PC-9 (cell line): Measurements from ENCODE around the gene SMPDL3B. TPM values are rescaled to one million over a fixed set of nuclear protein-coding genes. Genes with fewer than 3 reads are reported as not detected.

Experiments used
- BruUV-seq: library from RNA; stranded (reverse); fragments of 400-500 nt; replicated peaks from 2 replicates; lab custom pipeline; 2021; lab: Mats Ljungman, UMichigan
- CTCF ChIA-PET: fragments of 300-600 bp; sonication (Branson Sonifier 250); formaldehyde crosslinking; loops from one replicate; lab custom pipeline; 2022; ENCODE audit warnings: antibody characterized with exemption; lab: Charles Lee
- POLR2A ChIA-PET: fragments of 300-600 bp; sonication (Branson Sonifier 250); formaldehyde crosslinking; loops from one replicate; lab custom pipeline; 2022; ENCODE audit warnings: antibody characterized with exemption; ENCODE audit not compliant: unreplicated experiment; lab: Charles Lee
- DNase-seq, 2 experiments: peaks; one replicate each; pipeline versions ENCODE4 v3.0.0 to v3.0.0-alpha.2; 2015 to 2022; ENCODE audit warnings: mixed read lengths in 1 of 2
- H2AFZ ChIP-seq: fragments of 200-600 bp; sonication (generic); 2 replicates; pipeline ENCODE4 v1.8.1; 2017; ENCODE audit warnings: antibody characterized with exemption
- H3F3A ChIP-seq: fragments of 200-600 bp; sonication (generic); 2 replicates; pipeline ENCODE4 v1.8.1; 2017; ENCODE audit warnings: antibody characterized with exemption, mild to moderate bottlenecking, low read depth; ENCODE audit not compliant: insufficient read depth
- H3K27ac ChIP-seq: fragments of 200-600 bp; sonication (generic); 2 replicates; pipeline ENCODE4 v1.6.1; 2016; ENCODE audit warnings: mixed run types
- H3K27me3 ChIP-seq: fragments of 200-600 bp; sonication (generic); 2 replicates; pipeline ENCODE4 v1.6.1; 2016; ENCODE audit warnings: low read depth, mixed run types; ENCODE audit not compliant: insufficient read depth
- H3K36me3 ChIP-seq: fragments of 200-600 bp; sonication (generic); 2 replicates; pipeline ENCODE4 v1.6.1; 2016; ENCODE audit warnings: low read depth, mixed run types
- H3K4me1 ChIP-seq: fragments of 200-600 bp; sonication (generic); replicated peaks from 2 replicates; pipeline ENCODE4 v1.6.1; 2016; ENCODE audit warnings: mixed run types; ENCODE audit not compliant: insufficient read depth
- H3K4me2 ChIP-seq: fragments of 200-600 bp; sonication (generic); 2 replicates; pipeline ENCODE4 v1.6.1; 2017; ENCODE audit warnings: mixed run types
- H3K4me3 ChIP-seq: fragments of 200-600 bp; sonication (generic); 2 replicates; pipeline ENCODE4 v1.6.1; 2016; ENCODE audit warnings: mixed run types
- H3K79me2 ChIP-seq: fragments of 200-600 bp; sonication (generic); 2 replicates; pipeline ENCODE4 v1.6.1; 2017; ENCODE audit warnings: low read depth, mixed run types
- H3K9me2 ChIP-seq: fragments of 200-600 bp; sonication (generic); 2 replicates; pipeline ENCODE4 v1.8.1; 2017; ENCODE audit warnings: mild to moderate bottlenecking; ENCODE audit not compliant: insufficient read depth
- H3K9me3 ChIP-seq: fragments of 200-600 bp; sonication (generic); 2 replicates; pipeline ENCODE4 v1.8.1; 2016; ENCODE audit warnings: low read depth; ENCODE audit not compliant: insufficient read depth
- H4K20me1 ChIP-seq: fragments of 200-600 bp; sonication (generic); 2 replicates; pipeline ENCODE4 v1.8.1; 2017; ENCODE audit not compliant: insufficient read depth
- CTCF ChIP-seq: fragments of 200-600 bp; sonication (generic); conservative IDR thresholded peaks from 2 replicates; pipeline ENCODE4 v1.6.1; 2017; ENCODE audit warnings: mixed run types, antibody characterized with exemption, mild to moderate bottlenecking, moderate library complexity
- EZH2 ChIP-seq: fragments of 200-600 bp; sonication (generic); IDR thresholded peaks from 2 replicates; pipeline ENCODE4 v1.8.0; 2017; ENCODE audit warnings: antibody characterized with exemption, low read depth
- intact Hi-C: fragments of 100-400 bp; cut with micrococcal nuclease; formaldehyde crosslinking; loops from one replicate; pipeline ENCODE4 v1.10.0; 2022; ENCODE audit not compliant: unreplicated experiment
- total RNA-seq: library from RNA; stranded (reverse); gene quantifications from 2 replicates; pipeline ENCODE4 v1.2.3, GENCODE V29; 2021

The SMPDL3B gene
- total RNA-seq, 1 experiment from 2014 or later = 26.5 TPM

- Histone ChIP-seq H3K79me2 (no peaks in the 10 kb centered on the region), H3K36me3 (no peaks in the 10 kb centered on the region), H3K27ac (no peak overlapping the region), H3K4me1 (peaks cover 14% of the 10 kb centered on the region), H3K4me2 (no peak overlapping the region), H3K4me3 (no peak overlapping the region), H4K20me1 (no peaks in the 10 kb centered on the region), H3K9me3 (no peaks in the 10 kb centered on the region), H2AFZ (no peak overlapping the region), H3F3A (peaks cover 11% of the 10 kb centered on the region; the same call in 1 of the 2 replicates), H3K9me2 (no peaks in the 10 kb centered on the region), H3K27me3 (no peaks in the 10 kb centered on the region)
- intact Hi-C loops = no loop called here
- TF ChIP-seq CTCF (no peak), EZH2 (no peak)
- BruUV-seq = no TSS peak
- ChIA-PET CTCF (no interaction called here), POLR2A (interaction anchor here (0.7 kb wide), 1 partner anchor 1346 kb away, joined by 3 read pairs; no protein-coding TSS in a partner anchor)
- DNase-seq = no peak
These were observed 10.2 kb downstream of the SMPDL3B start for GRCh38 chr1:27945020-27945419.

DNA sequence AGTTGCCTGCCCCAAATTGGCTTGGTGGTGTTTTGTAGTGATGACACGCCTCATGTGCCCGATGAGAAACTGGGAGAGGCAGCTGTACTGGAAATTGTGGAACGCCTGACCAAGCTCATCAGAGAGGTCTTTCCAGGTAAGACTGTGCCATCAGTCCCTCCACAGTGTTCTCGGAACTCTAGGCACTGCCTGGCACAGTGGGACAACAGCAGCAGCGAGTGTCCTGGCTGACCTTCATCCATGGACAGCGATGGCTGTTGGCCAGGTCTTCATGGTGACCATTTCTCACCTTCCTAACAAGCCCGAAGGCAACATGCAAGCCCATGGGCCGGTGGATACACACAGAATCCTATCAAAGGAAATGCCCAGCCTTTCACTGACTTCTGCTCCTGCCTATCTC is 14.2 kb downstream of the SMPDL3B start:
- Histone ChIP-seq H3K36me3 (no peaks in the 10 kb centered on the region), H3K4me2 (no peak overlapping the region), H3K27ac (no peak overlapping the region), H3F3A (peaks cover 4% of the 10 kb centered on the region; the same call in 1 of the 2 replicates), H3K4me1 (peaks cover 2% of the 10 kb centered on the region; the same call in 1 of the 2 replicates), H3K4me3 (no peak overlapping the region), H3K27me3 (no peaks in the 10 kb centered on the region), H2AFZ (no peak overlapping the region), H4K20me1 (no peaks in the 10 kb centered on the region), H3K79me2 (no peaks in the 10 kb centered on the region), H3K9me3 (no peaks in the 10 kb centered on the region), H3K9me2 (no peaks in the 10 kb centered on the region)
- DNase-seq = no peak
- no TSS peak for BruUV-seq
- CTCF ChIA-PET = no interaction called here
- intact Hi-C loops = no loop called here
- POLR2A ChIA-PET = no interaction called here
- TF ChIP-seq EZH2 (no peak), CTCF (no peak)

- CTCF ChIA-PET = no interaction called here
- H3K27me3 ChIP-seq = no peaks in the 10 kb centered on the region
- no peaks in the 10 kb centered on the region for H3K9me2 ChIP-seq
- H3F3A ChIP-seq = no peaks in the 10 kb centered on the region
- no peaks in the 10 kb centered on the region for H3K9me3 ChIP-seq
- H3K4me1 ChIP-seq = no peaks in the 10 kb centered on the region
- DNase-seq = no peak
- H4K20me1 ChIP-seq = no peaks in the 10 kb centered on the region
- H3K4me3 ChIP-seq = no peak overlapping the region
- intact Hi-C loops = no loop called here
- TF ChIP-seq CTCF = no peak
- no peak for TF ChIP-seq EZH2
- no peaks in the 10 kb centered on the region for H3K79me2 ChIP-seq
- POLR2A ChIA-PET = interaction anchor here (0.6 kb wide), 2 partner anchors 219 to 831 kb away, joined by 3 to 4 read pairs; no protein-coding TSS in a partner anchor
- no peaks in the 10 kb centered on the region for H3K36me3 ChIP-seq
- H3K4me2 ChIP-seq = no peak overlapping the region
- H2AFZ ChIP-seq = no peak overlapping the region
- H3K27ac ChIP-seq = no peak overlapping the region
- no TSS peak for BruUV-seq
These were observed 16.6 kb downstream of the SMPDL3B start for GRCh38 chr1:27951396-27951795.
